Measurements from ENCODE around the gene EPS8L2.

The EPS8L2 gene

DNA sequence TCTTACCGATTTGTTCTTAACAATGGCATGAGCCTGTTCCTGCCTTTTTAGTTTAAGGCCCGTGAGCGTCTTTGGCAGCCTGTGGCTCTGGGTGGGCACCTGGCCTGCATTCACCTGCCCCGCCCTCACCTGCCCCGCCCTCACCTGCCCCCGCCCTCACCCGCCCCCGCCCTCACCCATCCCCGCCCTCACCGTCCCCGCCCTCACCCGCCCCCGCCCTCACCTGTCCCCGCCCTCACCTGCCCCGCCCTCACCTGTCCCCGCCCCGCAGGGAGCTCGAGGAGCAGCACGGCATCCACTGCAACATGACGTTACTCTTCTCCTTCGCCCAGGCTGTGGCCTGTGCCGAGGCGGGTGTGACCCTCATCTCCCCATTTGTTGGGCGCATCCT, 57.0 kb downstream of the EPS8L2 start:
- DNase-seq (ENCODE audit: low read depth): no peak

DNA sequence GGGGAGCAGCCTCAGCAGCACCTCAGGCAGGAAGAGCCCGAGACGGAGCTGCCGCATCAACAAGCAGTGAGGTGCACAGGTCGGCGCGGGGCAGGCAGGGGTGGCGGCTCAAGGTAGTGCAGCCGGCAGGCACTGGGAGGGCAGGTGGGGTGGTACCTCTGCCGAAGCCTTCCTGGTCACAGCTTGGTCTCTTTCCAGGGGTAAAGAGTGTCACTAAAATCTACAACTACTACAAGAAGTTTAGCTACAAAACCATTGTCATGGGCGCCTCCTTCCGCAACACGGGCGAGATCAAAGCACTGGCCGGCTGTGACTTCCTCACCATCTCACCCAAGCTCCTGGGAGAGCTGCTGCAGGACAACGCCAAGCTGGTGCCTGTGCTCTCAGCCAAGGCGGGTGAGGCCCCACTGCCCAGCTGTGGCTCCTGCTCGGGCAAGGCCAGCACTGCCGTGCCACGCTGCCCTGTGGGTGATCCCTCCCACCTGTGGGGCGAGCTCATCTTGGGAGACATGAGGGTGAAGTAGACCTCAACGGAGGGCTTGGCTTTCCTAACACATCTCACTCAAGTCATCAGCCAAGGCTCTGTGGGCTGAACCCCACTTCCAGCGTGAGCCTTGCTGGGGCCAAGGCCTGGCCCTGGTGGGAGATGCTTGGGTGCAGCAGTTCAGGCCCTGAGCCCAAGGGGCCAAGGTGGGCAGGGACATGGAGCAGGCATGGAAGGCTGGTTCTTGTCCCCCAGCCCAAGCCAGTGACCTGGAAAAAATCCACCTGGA, 57.7 kb downstream of the EPS8L2 start:
- DNase-seq (ENCODE audit: low read depth): no peak

DNA sequence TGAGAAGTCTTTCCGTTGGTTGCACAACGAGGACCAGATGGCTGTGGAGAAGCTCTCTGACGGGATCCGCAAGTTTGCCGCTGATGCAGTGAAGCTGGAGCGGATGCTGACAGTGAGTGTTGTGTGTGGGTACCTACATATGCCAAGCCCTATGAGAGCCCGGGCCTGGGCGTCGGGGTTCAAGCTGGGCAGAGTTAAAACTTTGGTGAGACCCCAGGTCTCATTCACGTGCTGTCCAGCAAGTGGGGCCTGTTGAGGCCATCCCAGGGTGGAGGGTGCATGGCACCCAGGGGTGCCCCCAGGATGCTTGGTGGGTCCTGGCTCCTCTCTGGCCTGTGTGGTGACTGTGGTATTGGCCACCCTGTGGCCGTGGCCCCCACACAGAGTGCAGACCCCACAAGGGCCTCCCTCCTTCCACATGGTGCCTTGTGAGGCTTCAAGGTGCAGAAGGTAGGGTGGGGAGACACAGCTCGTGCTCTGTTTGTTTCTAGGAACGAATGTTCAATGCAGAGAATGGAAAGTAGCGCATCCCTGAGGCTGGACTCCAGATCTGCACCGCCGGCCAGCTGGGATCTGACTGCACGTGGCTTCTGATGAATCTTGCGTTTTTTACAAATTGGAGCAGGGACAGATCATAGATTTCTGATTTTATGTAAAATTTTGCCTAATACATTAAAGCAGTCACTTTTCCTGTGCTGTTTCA, 58.4 kb downstream of the EPS8L2 start:
- DNase-seq (ENCODE audit: low read depth): no peak

DNA sequence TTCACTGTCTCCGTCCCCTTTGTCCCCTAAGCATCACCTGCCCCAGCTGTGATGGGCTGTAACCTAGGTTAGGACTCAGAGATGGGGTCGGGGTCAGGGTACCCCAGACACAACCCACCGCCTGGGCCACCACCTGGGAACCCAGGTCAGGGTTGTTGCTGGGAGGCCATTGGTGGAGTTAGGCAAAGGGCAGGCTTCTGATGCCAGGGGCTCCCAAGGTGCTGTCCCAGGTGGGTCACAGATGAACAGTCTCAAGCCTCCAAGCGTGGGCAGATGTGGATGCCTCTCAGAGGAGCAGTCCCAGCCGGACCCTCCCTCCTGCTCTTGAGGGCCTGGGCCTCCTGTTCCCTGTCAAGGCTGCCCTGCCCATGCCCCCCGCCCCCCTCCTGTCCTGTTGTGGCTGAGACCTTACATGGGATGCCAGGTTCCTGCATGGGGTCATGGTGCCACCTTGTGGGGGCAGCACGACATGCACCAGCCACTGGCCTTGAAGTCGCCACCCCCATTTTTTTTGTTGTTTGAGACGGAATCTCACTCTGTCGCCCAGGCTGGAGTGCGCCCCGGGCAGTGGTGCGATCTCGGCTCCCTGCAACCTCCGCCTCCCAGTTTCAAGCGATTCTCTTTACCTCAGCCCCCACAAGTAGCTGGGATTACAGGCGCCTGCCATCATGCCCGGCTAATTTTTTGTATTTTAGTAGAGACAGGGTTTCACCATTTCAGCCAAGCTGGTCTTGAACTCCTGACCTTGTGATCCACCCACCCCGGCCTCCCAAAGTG, 59.2 kb downstream of the EPS8L2 start:
- peak; percentile 22 for DNase-seq (ENCODE audit: low read depth)

GRCh38 chr11:765802-766091, 59.7 kb downstream of the EPS8L2 start:
- no peak for DNase-seq (ENCODE audit: low read depth)

GRCh38 chr11:766106-766935, 60.3 kb downstream of the EPS8L2 start:
- no peak for DNase-seq (ENCODE audit: low read depth)

DNA sequence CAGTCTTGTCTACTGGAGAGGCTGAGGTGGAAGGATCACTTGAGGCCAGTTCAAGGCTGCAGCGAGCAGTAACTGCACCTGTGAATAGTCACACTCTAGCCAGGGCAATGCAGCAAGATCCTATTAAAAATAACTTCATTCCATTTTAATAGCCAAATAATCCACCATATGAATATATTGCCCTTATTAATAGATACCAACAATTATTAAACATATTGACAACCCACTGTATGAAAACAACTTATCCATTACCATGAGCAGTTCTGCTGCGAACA, 60.8 kb downstream of the EPS8L2 start:
- DNase-seq (ENCODE audit: low read depth): no peak

GRCh38 chr11:767238-767637, 61.2 kb downstream of the EPS8L2 start:
- DNase-seq (ENCODE audit: low read depth): no peak

- DNase-seq (ENCODE audit: low read depth): no peak
Observed at GRCh38 chr11:769887-770641, 64.0 kb downstream of the EPS8L2 start.

DNA sequence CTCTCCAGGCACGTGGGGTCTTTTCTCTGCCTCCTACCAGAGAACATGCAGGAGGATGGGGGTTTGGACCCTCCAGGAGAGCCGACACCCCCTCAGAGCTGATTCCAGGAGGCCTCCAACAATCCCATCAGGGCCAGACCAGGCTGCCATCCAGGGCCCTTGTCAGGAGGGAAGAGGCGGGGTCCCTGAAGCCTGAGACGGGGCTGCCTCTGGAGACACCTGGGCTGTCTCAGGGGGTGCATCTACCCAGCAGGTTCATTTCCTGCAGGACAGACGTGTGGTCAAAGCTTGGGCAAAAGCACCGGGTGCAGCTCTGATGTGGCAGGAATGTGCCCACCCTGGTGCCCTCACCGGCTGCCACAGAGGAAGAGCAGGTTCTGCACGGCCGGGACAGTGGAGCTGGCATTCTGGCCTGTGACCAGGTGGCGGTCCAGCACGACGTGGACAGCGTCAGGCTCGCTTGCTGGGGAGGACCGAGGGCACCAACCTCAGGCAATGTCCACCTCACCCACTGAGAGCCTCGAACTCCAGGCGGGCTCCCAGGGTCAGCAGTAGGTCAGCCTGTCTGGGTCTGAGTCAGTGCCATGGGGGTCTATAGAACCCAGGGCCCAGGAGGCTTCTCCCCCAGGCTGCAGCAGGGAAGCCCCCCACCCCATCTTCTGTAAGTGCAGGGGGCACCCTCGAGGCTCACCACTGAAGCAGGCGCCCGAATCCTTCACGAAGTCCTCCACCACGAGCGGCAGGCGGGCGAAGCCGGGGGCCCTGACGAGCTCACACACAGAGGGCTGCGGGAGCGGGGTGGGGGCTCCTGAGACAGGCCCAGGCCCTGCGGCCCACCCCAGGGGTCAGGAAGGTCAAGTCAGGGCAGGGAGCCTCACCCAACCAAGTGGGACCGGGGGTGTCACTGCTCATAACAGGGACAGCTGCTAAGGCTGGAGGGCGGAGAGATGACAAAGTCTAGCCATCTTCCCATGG, 64.9 kb downstream of the EPS8L2 start:
- no peak for DNase-seq (ENCODE audit: low read depth)

- DNase-seq (ENCODE audit: low read depth): no peak
Observed at GRCh38 chr11:771617-772204, 65.7 kb downstream of the EPS8L2 start.

DNA sequence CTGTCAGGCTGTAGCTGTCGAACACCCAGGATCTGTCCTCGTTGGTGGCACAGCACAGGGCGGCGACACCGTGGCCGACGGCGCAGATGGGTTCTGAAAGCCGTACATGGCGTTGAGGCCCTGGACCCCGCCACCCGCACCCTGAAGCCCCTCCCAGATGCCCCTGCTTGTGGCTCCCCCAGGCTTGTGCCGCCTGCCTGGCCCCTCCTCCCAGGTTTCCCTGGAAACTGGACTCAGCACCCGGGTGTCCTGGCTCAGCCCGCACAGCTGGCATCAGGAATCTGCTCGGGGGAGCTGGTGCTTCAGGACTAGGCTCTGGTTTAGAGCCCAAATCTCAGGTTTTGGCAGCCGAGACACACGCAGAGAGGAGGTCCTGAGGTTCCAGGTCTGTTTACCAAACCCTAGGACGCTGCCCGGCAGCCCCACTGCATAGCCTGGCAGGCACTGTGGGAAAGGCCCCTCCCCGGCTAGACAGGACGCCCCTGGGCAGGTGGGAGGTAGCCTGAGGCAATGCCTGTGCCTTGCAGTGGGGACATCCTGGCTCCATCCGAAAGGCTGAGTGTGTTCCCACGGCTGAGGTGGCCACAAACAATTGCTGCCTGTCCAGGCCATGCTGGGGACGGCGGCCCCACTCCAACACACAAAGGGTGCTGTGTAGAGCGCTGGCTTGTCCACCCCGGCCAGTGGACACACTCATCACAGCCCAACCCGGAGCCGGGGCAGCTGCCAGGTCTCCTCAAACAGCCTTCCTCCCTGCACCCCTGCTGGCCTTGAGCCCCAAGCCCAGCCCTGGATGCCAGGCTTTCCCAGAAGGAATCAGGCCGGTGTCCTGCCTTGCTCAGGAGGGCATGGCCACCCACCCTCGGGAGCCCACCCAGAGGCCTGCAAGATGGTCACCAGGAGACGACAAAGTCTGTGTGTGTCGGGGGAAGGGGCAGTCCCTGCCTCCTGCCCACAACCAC, 66.7 kb downstream of the EPS8L2 start:
- no peak for DNase-seq (ENCODE audit: low read depth)

- no peak for DNase-seq (ENCODE audit: low read depth)
Observed at GRCh38 chr11:773425-773824, 67.4 kb downstream of the EPS8L2 start.

- no peak for DNase-seq (ENCODE audit: low read depth)
Observed at GRCh38 chr11:773830-774229, 67.8 kb downstream of the EPS8L2 start.

GRCh38 chr11:774873-775592, 69.0 kb downstream of the EPS8L2 start:
- no peak for DNase-seq (ENCODE audit: low read depth)

DNA sequence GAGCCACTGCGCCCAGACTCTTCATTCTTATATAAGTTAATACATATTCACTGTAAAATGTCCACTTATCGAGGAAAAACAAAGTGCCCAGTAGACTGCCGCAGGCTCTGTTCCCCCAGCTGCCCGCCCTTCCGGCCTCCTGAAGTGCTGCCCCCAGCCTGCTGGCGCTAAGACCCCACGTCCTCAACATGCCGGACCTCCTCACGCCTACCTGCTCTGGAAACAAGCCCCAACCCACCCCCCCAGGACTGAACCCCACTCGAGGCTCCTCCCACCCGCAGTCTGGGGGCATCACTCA, 70.2 kb downstream of the EPS8L2 start:
- no peak for DNase-seq (ENCODE audit: low read depth)

DNA sequence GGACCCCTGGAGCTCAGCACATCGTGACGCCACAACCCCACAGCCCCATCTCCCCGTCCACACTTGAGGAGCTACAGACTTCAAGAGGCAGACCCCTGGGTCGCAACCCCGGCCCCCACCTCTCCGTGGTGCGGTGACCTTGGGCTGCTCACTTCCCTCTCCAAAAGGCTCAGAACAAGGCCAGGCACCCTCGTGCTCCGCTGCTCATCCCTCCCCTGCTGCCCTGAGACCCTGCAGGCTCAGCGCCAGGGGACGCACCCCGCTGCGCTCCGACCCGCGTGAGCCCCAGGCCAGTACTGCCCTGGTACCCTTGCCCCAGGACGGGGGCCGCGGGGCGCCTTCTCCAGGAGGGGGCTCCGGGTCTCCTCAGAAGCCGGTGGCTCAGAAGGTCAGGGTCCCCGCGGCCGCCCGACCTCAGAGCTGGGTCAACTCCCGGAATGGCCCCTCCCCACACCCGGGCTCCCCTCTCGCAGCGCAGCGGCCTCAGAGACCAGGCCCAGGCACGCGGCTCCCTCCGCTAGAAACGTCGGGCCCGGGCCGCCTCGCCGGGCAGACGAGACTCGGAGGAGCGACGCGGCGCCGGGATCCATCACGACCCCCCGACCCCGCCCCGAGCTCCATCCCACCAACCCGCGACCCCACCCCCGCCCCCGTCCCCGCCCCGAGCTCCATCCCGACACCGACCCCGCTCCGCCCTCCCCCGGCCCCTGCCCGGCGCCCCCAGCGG, 70.7 kb downstream of the EPS8L2 start:
- no peak for DNase-seq (ENCODE audit: low read depth)

Data from T-helper 22 cell (primary cell).